A549 treated with RU486 at 1 μM for 4 hours (cell line): ENCODE results near the gene PTBP3. TPM values are rescaled to one million over a fixed set of nuclear protein-coding genes. Genes with fewer than 3 reads are reported as not detected.

Experiments used
- total RNA-seq: library from RNA; stranded (reverse); fragments of 200-300 nt; extraction: Qiagen RNA extraction; gene quantifications from 5 replicates; pipeline ENCODE4 v1.2.3, GENCODE V29; 2022; ENCODE audit warnings: low read depth

PTBP3 gene, protein sequence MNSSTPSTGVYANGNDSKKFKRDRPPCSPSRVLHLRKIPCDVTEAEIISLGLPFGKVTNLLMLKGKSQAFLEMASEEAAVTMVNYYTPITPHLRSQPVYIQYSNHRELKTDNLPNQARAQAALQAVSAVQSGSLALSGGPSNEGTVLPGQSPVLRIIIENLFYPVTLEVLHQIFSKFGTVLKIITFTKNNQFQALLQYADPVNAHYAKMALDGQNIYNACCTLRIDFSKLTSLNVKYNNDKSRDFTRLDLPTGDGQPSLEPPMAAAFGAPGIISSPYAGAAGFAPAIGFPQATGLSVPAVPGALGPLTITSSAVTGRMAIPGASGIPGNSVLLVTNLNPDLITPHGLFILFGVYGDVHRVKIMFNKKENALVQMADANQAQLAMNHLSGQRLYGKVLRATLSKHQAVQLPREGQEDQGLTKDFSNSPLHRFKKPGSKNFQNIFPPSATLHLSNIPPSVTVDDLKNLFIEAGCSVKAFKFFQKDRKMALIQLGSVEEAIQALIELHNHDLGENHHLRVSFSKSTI
- 12.3 to 36.4 TPM (median 30.4 TPM) in 5 replicates for total RNA-seq

DNA sequence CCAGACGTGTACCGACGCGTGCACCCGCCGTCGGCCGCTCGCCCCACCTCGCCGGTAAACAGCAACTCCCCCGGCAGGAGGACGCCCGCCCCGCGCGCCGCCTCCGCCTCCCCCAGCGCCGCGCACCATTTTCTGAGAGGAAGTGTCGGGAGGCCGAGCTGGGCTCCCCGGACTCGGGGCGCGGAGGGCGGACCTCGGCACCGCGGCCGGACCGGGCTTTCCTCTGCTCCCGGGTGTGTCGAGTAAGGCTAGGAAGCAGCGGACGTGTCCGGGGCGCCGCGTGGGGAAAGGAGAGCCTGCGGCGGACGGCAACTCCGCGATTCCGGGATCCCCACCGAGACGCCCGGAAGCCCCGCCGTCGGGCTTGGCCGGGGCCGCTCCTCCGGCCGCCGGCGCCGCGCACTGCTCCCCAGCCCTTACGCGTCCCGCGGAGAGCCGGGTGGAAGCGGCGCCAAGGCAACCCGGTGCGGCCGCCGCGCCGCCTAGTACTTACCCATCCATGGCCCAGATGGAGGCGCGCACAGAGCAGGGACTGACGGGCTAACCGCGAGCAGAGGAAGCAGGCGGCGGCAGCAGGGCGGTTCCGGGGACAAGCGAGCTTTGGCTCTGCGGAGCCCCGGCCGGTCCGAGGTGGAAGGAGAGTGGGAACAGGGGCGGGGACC, at the start of gene PTBP3:
Gene PTBP3 (minus strand): TSS at position 643 of the 662 bp plus-strand sequence. CDS start 35,754 bp downstream, outside the sequence.

GRCh38 chr9:112380102-112380824, 46.8 kb upstream of the PTBP3 start, which contains the start of gene HSDL2:
Gene HSDL2, plus strand, starts transcription at chr9:112380108. Its CDS starts 56 bp downstream, at chr9:112380164.

DNA sequence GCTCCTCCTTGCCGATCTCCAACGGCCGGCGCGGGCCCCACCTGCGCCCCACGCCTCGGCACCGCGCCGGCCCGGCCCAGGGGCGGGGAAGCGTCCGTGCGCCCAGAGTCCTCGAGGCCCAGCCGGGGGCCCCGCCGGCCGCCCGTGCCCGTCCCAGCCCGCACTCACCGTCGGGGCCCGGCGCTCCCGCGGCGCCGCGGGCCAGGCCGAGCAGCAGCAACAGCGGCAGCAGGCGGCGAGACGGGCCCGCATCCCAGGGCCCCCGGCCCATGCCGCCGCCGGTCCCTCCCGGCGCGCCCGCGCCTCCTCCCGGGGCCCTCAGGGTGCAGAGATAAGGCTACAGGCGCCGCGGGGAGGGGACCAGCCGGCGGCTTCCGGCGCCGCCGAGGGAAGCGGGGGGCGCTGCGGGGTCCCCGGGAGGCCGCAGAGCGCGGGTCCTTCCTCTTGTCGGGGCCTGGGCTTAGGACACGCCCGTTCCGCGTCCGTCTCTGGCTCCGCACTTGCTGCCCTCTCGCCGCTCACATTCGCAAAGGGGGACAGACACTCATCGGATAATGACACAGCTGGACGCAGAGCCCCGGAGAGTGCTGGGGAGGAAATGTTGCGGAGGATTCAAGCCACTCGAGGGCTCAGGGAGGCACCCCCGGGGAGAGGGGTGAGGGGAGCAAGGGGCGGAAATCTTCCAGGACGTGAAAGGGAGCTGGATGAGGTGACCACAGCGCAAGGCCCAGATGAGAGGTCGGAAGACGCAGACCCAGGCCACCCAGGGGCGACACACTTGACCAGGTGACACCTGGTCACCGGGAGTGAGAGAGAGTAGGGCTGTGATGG, 158.2 kb downstream of the PTBP3 start, which contains the start of gene SUSD1:
Gene SUSD1 (minus strand): TSS at position 333 of the 831 bp plus-strand sequence. CDS start 62 bp downstream, at position 271.

Other genes starting within 250 kb of the PTBP3 start
- gene SUSD1, start 158.3 kb downstream of the PTBP3 start, total RNA-seq, result 12.3 to 14.6 TPM (median 13.7 TPM) in 5 replicates
- 24.9 to 34.0 TPM (median 30.9 TPM) in 5 replicates for gene HSDL2, start 46.5 kb upstream of the PTBP3 start, total RNA-seq
- gene KIAA1958, start 153.2 kb upstream of the PTBP3 start, total RNA-seq, result 1.8 to 2.4 TPM (median 2.3 TPM) in 5 replicates